ENCODE data around the gene FBN1. TPM values are rescaled to one million over a fixed set of nuclear protein-coding genes. Genes with fewer than 3 reads are reported as not detected.

Gene FBN1
- total RNA-seq, 1 experiment from 2014 or later = 5.2 TPM

DNA sequence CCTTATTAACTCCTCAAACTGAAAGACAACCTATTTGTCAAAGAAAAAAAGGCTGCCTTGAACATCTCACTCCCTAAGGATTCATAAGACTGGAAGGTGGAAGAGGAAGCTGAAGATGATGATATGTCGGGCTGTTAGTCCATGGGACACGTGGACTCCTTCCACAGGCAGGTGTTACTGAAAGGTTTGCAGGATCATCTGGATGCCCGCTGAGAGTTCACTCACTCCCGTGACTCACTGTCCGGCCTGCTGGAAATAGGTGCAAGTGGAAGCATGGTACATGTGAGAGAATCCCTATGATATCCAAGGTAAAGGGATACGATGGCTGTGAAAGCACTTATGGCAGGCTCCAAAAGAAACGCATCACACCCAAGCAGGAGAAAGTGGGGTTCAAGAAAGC, 33.3 kb upstream of the FBN1 start:
- ATAC-seq = no peak
- Mint-ChIP-seq H3K4me1 (no peaks in the 10 kb centered on the region), H3K36me3 (no peaks in the 10 kb centered on the region), H3K4me3 (no peak overlapping the region), H3K9me3 (no peaks in the 10 kb centered on the region), H3K27ac (no peak overlapping the region), H3K27me3 (ENCODE audit: low read depth) (no peaks in the 10 kb centered on the region)
- DNase-seq (ENCODE audit: low spot score) = no peak
- TF ChIP-seq JAZF1 (CRISPR knock-in tag; IDR thresholded peaks at IDR 0.05) = no peak
- no peak for TF ChIP-seq ESRRA (CRISPR knock-in tag; IDR thresholded peaks at IDR 0.05; ENCODE audit: borderline replicate concordance)
- TF ChIP-seq, protein P1, sequence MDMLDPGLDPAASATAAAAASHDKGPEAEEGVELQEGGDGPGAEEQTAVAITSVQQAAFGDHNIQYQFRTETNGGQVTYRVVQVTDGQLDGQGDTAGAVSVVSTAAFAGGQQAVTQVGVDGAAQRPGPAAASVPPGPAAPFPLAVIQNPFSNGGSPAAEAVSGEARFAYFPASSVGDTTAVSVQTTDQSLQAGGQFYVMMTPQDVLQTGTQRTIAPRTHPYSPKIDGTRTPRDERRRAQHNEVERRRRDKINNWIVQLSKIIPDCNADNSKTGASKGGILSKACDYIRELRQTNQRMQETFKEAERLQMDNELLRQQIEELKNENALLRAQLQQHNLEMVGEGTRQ (CRISPR knock-in tag; IDR thresholded peaks at IDR 0.05) = no peak
- no peak for TF ChIP-seq NFYB (CRISPR knock-in tag; conservative IDR thresholded peaks at IDR 0.05; ENCODE audit: low read depth)
- TF ChIP-seq RELA (CRISPR knock-in tag; IDR thresholded peaks at IDR 0.05; ENCODE audit: borderline replicate concordance) = no peak
- TF ChIP-seq FOXJ3 (CRISPR knock-in tag; IDR thresholded peaks at IDR 0.05; ENCODE audit: borderline replicate concordance) = no peak
- no peak for TF ChIP-seq ZBTB21 (CRISPR knock-in tag; IDR thresholded peaks at IDR 0.05; ENCODE audit: borderline replicate concordance)
- TF ChIP-seq FOXP1 (CRISPR knock-in tag; IDR thresholded peaks at IDR 0.05; ENCODE audit: borderline replicate concordance) = no peak
- TF ChIP-seq GRHL2 (CRISPR knock-in tag; IDR thresholded peaks at IDR 0.05; ENCODE audit: insufficient replicate concordance, severe bottlenecking) = no peak
- TF ChIP-seq, protein P2, sequence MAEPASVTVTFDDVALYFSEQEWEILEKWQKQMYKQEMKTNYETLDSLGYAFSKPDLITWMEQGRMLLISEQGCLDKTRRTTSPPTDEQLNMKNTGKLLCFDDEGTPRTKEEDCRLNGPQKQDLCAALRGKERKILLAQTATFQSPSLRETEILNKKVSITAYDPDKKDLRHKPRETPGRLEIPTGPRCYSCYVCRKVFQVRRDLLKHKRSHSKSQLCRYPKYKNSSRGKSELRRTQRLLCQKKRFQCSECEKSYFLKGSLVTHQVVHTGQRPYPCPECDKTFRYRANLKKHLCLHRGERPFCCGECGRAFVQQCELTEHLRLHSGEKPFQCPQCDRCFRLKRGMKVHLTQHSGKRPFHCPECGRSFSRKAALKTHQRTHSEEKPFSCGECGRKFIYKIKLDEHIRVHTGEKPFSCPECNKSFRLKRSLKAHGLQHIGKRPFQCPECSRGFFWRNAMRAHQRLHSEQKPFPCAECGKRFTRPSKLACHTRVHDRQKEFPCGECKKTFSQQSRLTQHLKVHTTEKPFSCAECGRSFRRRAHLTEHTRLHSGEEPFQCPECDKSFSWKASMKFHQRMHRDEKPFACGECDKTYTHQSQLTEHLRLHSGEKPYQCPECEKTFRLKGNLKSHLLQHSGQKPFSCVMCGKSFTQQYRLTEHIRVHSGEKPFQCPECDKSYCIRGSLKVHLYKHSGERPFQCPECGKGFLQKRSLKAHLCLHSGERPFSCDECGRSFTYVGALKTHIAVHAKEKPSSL (CRISPR knock-in tag; conservative IDR thresholded peaks at IDR 0.05) = no peak
- TF ChIP-seq CREM (CRISPR knock-in tag; IDR thresholded peaks at IDR 0.05) = no peak
- TF ChIP-seq KAT7 (CRISPR knock-in tag; IDR thresholded peaks at IDR 0.05; ENCODE audit: borderline replicate concordance) = no peak
- no peak for TF ChIP-seq TEAD4 (CRISPR knock-in tag; IDR thresholded peaks at IDR 0.05)
- ChIA-PET POLR2A (no interaction called here), CTCF (no interaction called here)

DNA sequence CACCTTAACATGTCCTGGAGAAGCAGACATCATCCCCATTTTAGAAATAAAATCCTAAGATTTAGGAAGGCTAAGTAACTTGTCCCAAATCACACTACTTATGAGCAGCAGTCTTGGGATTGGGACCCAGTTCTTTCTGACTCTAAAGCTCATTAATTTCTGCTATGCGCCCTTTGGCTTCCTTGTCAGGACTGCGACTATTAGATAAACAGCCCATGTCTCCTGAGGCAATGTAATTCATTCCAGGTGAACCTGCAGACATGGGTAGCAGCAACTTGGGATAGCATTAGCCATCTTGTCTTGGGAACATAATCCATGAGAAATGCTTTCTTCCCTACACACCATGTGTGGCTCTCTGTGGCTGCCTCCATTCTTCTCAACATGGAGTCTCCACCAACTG, 32.3 kb upstream of the FBN1 start:
- H3K36me3 Mint-ChIP-seq = no peaks in the 10 kb centered on the region
- no peaks in the 10 kb centered on the region for H3K27me3 Mint-ChIP-seq (ENCODE audit: low read depth)
- no peaks in the 10 kb centered on the region for H3K4me1 Mint-ChIP-seq
- ChIA-PET CTCF (no interaction called here), POLR2A (no interaction called here)
- no peak overlapping the region for H3K4me3 Mint-ChIP-seq
- H3K27ac Mint-ChIP-seq = no peak overlapping the region
- ATAC-seq (no peak), DNase-seq (ENCODE audit: low spot score) (no peak)
- no peaks in the 10 kb centered on the region for H3K9me3 Mint-ChIP-seq
- TF ChIP-seq ZNF671 (CRISPR knock-in tag; IDR thresholded peaks at IDR 0.05) (no peak), EMX1 (CRISPR knock-in tag; IDR thresholded peaks at IDR 0.05) (no peak), ZNF317 (CRISPR knock-in tag; IDR thresholded peaks at IDR 0.05; ENCODE audit: borderline replicate concordance, low read depth) (no peak), ZNF121 (CRISPR knock-in tag; IDR thresholded peaks at IDR 0.05) (no peak), ZNF416 (CRISPR knock-in tag; IDR thresholded peaks at IDR 0.05) (no peak), SMAD3 (CRISPR knock-in tag; IDR thresholded peaks at IDR 0.05; ENCODE audit: borderline replicate concordance) (no peak), MXD4 (CRISPR knock-in tag; IDR thresholded peaks at IDR 0.05; ENCODE audit: borderline replicate concordance) (no peak), ATF1 (CRISPR knock-in tag; IDR thresholded peaks at IDR 0.05) (no peak), ZNF263 (CRISPR knock-in tag; IDR thresholded peaks at IDR 0.05; ENCODE audit: low read depth) (no peak), CBFB (CRISPR knock-in tag; IDR thresholded peaks at IDR 0.05; ENCODE audit: low read depth) (no peak)
- TF ChIP-seq, protein P3, sequence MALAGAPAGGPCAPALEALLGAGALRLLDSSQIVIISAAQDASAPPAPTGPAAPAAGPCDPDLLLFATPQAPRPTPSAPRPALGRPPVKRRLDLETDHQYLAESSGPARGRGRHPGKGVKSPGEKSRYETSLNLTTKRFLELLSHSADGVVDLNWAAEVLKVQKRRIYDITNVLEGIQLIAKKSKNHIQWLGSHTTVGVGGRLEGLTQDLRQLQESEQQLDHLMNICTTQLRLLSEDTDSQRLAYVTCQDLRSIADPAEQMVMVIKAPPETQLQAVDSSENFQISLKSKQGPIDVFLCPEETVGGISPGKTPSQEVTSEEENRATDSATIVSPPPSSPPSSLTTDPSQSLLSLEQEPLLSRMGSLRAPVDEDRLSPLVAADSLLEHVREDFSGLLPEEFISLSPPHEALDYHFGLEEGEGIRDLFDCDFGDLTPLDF (CRISPR knock-in tag; IDR thresholded peaks at IDR 0.05) = no peak
- TF ChIP-seq, protein P4, sequence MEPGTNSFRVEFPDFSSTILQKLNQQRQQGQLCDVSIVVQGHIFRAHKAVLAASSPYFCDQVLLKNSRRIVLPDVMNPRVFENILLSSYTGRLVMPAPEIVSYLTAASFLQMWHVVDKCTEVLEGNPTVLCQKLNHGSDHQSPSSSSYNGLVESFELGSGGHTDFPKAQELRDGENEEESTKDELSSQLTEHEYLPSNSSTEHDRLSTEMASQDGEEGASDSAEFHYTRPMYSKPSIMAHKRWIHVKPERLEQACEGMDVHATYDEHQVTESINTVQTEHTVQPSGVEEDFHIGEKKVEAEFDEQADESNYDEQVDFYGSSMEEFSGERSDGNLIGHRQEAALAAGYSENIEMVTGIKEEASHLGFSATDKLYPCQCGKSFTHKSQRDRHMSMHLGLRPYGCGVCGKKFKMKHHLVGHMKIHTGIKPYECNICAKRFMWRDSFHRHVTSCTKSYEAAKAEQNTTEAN (CRISPR knock-in tag; IDR thresholded peaks at IDR 0.05) = no peak
- TF ChIP-seq, protein P5, sequence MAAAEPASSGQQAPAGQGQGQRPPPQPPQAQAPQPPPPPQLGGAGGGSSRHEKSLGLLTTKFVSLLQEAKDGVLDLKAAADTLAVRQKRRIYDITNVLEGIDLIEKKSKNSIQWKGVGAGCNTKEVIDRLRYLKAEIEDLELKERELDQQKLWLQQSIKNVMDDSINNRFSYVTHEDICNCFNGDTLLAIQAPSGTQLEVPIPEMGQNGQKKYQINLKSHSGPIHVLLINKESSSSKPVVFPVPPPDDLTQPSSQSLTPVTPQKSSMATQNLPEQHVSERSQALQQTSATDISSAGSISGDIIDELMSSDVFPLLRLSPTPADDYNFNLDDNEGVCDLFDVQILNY (CRISPR knock-in tag; IDR thresholded peaks at IDR 0.05) = no peak
- TF ChIP-seq, protein P6, sequence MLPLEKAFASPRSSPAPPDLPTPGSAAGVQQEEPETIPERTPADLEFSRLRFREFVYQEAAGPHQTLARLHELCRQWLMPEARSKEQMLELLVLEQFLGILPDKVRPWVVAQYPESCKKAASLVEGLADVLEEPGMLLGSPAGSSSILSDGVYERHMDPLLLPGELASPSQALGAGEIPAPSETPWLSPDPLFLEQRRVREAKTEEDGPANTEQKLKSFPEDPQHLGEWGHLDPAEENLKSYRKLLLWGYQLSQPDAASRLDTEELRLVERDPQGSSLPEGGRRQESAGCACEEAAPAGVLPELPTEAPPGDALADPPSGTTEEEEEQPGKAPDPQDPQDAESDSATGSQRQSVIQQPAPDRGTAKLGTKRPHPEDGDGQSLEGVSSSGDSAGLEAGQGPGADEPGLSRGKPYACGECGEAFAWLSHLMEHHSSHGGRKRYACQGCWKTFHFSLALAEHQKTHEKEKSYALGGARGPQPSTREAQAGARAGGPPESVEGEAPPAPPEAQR (CRISPR knock-in tag; IDR thresholded peaks at IDR 0.05) = no peak

All from WTC11 (cell line).